ENCODE data around the gene RHBDL1. TPM values are rescaled to one million over a fixed set of nuclear protein-coding genes. Genes with fewer than 3 reads are reported as not detected.

The RHBDL1 gene
- total and polyA plus RNA-seq, 9 of the 15 experiments (the other 6 are each of a cell fraction or from before 2014, with no cell fraction given) = 0.03 to 5.6 (median 1.3) TPM; not detected in 1

GRCh38 chr16:680967-681745 is 5.7 kb downstream of the RHBDL1 start (continued):
- TF ChIP-seq ZFP30 (CRISPR knock-in tag; IDR thresholded peaks at IDR 0.05; ENCODE audit: borderline replicate concordance) (no peak), MAFF (IDR thresholded peaks at IDR 0.05; ENCODE audit: low read length) (no peak), HDAC1 (IDR thresholded peaks at IDR 0.05) (no peak), CGGBP1 (CRISPR knock-in tag; IDR thresholded peaks at IDR 0.05) (no peak), TCF15 (CRISPR knock-in tag; IDR thresholded peaks at IDR 0.05) (no peak), PTTG1 (tag; IDR thresholded peaks at IDR 0.05; ENCODE audit: low read depth) (no peak), CREBBP (IDR thresholded peaks at IDR 0.05; ENCODE audit: low read depth, low read length) (no peak), BRF2 (IDR thresholded peaks at IDR 0.05; ENCODE audit: borderline replicate concordance, insufficient read depth, insufficient read length) (no peak), ZBTB7A (IDR thresholded peaks at IDR 0.05; ENCODE audit: borderline replicate concordance, control insufficient read depth, low read depth, low read length) (no peak), ELF2 (CRISPR knock-in tag; IDR thresholded peaks at IDR 0.05) (no peak), FOXJ3 (CRISPR knock-in tag; IDR thresholded peaks at IDR 0.05) (no peak), RERE (CRISPR knock-in tag; IDR thresholded peaks at IDR 0.05; ENCODE audit: borderline replicate concordance) (no peak), ZNF23 (CRISPR knock-in tag; IDR thresholded peaks at IDR 0.05) (no peak), RCOR1 (IDR thresholded peaks at IDR 0.05; ENCODE audit: borderline replicate concordance in 1 of 2, low read depth in 2 of 2, low read length in 2 of 2) (no peak), ZNF197 (CRISPR knock-in tag; IDR thresholded peaks at IDR 0.05; ENCODE audit: low read depth) (no peak), ATF3 (IDR thresholded peaks at IDR 0.05) (no peak), ATF3 (CRISPR knock-in tag; conservative IDR thresholded peaks at IDR 0.05) (no peak), ZNF584 (CRISPR knock-in tag; IDR thresholded peaks at IDR 0.05; ENCODE audit: low read depth) (no peak), ZFPM2 (CRISPR knock-in tag; IDR thresholded peaks at IDR 0.05) (no peak), NR1H2 (CRISPR knock-in tag; IDR thresholded peaks at IDR 0.05) (no peak)

Measured in K562 (cell line).